Panc1 (cell line): Measurements from ENCODE around the gene OGFOD2. TPM values are rescaled to one million over a fixed set of nuclear protein-coding genes. Genes with fewer than 3 reads are reported as not detected.

Experiments used
- ATAC-seq: fragments of 200-7000 bp; cut with Tn5 transposase; 2 replicates; pipeline ENCODE4 v1.9.1; 2020; ENCODE audit warnings: mild to moderate bottlenecking, moderate library complexity
- BruUV-seq: library from RNA; stranded (reverse); fragments of 400-500 nt; replicated peaks from 2 replicates; lab custom pipeline; 2021; lab: Mats Ljungman, UMichigan
- CTCF ChIA-PET: fragments of 300-600 bp; sonication (Branson Sonifier 250); formaldehyde crosslinking; loops from one replicate; lab custom pipeline; 2022; ENCODE audit warnings: antibody characterized with exemption; lab: Charles Lee
- POLR2A ChIA-PET: fragments of 300-600 bp; sonication (Branson Sonifier 250); formaldehyde crosslinking; loops from one replicate; lab custom pipeline; 2022; ENCODE audit warnings: antibody characterized with exemption; lab: Charles Lee
- DNase-seq: peaks from one replicate; pipeline ENCODE4 v3.0.0-alpha.2; 2010; ENCODE audit warnings: low read depth, low spot score
- H3K27ac ChIP-seq: 2 replicates; pipeline ENCODE4 v1.5.1; 2011; ENCODE audit warnings: mild to moderate bottlenecking, low read length, inconsistent platforms
- H3K27me3 ChIP-seq: fragments of 200-500 bp; sonication (Bioruptor generic); 2 replicates; pipeline ENCODE4 v1.6.0; 2014; ENCODE audit warnings: low read length, inconsistent platforms; ENCODE audit not compliant: control insufficient read depth, insufficient read depth
- H3K36me3 ChIP-seq: fragments of 200-500 bp; sonication (Bioruptor generic); 2 replicates; pipeline ENCODE4 v1.5.1; 2014; ENCODE audit warnings: inconsistent platforms, mild to moderate bottlenecking, low read length, moderate library complexity; ENCODE audit not compliant: control insufficient read depth, insufficient read depth
- H3K4me1 ChIP-seq: 2 replicates; pipeline ENCODE4 v1.5.1; 2011; ENCODE audit warnings: inconsistent platforms, mild to moderate bottlenecking, low read length, moderate library complexity; ENCODE audit not compliant: control insufficient read depth, insufficient read depth
- H3K4me3 ChIP-seq, 2 experiments: 2 replicates each; pipeline ENCODE4 v1.5.1; 2011 to 2012; ENCODE audit warnings: low read depth in 2 of 2, low read length in 2 of 2, mild to moderate bottlenecking in 2 of 2, inconsistent platforms in 1 of 2, moderate library complexity in 1 of 2
- H3K9me3 ChIP-seq: fragments of 200-500 bp; sonication (Bioruptor generic); 2 replicates; pipeline ENCODE4 v1.5.1; 2014; ENCODE audit warnings: low read depth, mild to moderate bottlenecking, inconsistent platforms, low read length, moderate library complexity; ENCODE audit not compliant: control insufficient read depth, insufficient read depth
- CTCF ChIP-seq: fragments of 450-650 bp; IDR thresholded peaks from 2 replicates; pipeline ENCODE4 v1.5.1; 2017; ENCODE audit warnings: mild to moderate bottlenecking
- POLR2AphosphoS5 ChIP-seq: IDR thresholded peaks from 2 replicates; pipeline ENCODE4 v1.6.1; 2012; ENCODE audit warnings: mild to moderate bottlenecking, low read depth, low read length, moderate library complexity
- REST ChIP-seq, 2 experiments: IDR thresholded peaks; 2 replicates each; pipeline ENCODE4 v1.6.1; 2011 to 2012; ENCODE audit warnings: low read depth in 2 of 2, control low read depth in 1 of 2, low read length in 1 of 2, mild to moderate bottlenecking in 1 of 2, moderate library complexity in 1 of 2; ENCODE audit not compliant: insufficient read depth in 1 of 2
- SIN3A ChIP-seq: IDR thresholded peaks from 2 replicates; pipeline ENCODE4 v1.6.1; 2012; ENCODE audit warnings: low read depth, mild to moderate bottlenecking, low read length, moderate library complexity, borderline replicate concordance; ENCODE audit not compliant: insufficient read depth
- TCF7L2 ChIP-seq: IDR thresholded peaks from 2 replicates; pipeline ENCODE4 v1.6.1; 2011; ENCODE audit warnings: mild to moderate bottlenecking, low read depth, low read length, inconsistent platforms
- in situ Hi-C: cut with HindIII; loops from 2 replicates; pipeline ENCODE4 v1.10.0; 2016; ENCODE audit warnings: low sequenced_read_pairs, low pct_unique_long_range_greater_than_20kb
- intact Hi-C: fragments of 100-400 bp; cut with micrococcal nuclease; formaldehyde crosslinking; loops from one replicate; pipeline ENCODE4 v1.10.0; 2022; ENCODE audit not compliant: unreplicated experiment
- total RNA-seq: library from RNA; stranded (reverse); gene quantifications from one replicate; pipeline ENCODE4 v1.2.1, GENCODE V29; 2021; ENCODE audit not compliant: unreplicated experiment

OGFOD2 gene
- total RNA-seq, 1 experiment from 2014 or later = 32.0 TPM

DNA sequence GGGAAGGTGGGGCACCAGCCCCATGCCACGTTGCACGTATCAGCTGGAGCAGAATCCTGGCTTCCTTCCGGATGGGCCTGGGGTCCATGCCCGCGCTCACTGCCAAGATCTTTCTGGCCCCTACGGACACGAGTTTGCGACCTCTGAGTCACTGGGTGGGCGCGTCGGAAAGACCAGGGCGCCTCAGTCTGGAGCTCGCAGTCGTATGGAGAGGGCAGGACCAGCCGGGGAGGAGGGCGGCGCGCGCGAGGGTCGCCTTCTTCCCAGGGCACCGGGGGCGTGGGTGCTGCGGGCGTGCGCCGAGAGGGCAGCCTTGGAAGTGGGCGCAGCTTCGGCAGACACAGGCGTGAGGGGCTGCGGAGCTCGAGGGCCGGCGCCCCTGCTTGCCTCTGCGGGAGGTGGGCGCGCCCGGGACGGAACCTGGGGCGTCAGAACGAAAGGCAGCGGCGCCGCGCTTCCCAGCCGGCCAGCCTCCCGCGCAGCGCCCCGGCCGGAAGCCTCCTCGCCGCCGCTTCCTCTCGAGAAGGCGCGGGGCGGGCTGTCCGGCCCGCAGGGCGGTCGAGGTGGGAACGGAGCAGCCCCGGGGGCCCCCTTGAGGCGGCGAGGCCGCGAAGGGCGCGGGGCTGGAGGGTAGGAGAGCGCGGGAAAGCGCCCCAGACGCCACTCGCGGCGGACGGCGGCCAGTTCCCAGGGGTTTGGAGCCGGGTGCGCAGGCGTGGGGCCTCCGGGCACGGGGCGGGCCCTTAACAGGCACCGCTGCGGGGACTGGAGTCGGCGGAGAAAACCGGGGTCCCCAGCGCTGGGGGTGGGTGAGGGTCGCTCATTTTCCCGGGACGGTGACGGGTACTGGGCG lies 5.4 kb downstream of the OGFOD2 start, which contains the start of gene ARL6IP4:
ARL6IP4 (plus strand) TSS at position 499 of the 853 bp plus-strand sequence. CDS start 459 bp downstream, outside the sequence.
- in situ Hi-C loops = no loop called here
- no peak for DNase-seq
- intact Hi-C loops = loop anchor here (10.0 kb wide), 2 partner anchors 164 to 254 kb away; partner anchors contain the start of genes MPHOSPH9 and MTRFR
- H3K4me3 ChIP-seq = peak within 1 kb of the TSS; percentile 69 to 78
- no peaks in the 10 kb centered on the region for H3K27me3 ChIP-seq
- H3K36me3 ChIP-seq = peaks cover 1% of the 10 kb centered on the region; the same call in 1 of the 2 replicates
- H3K27ac ChIP-seq = peak within 1 kb of the TSS; percentile 92
- H3K4me1 ChIP-seq = peaks cover 51% of the 10 kb centered on the region
- CTCF ChIA-PET = interaction anchor here (0.6 kb wide), 1 partner anchor 120 kb away, joined by 3 read pairs; no protein-coding TSS in a partner anchor
- no peaks in the 10 kb centered on the region for H3K9me3 ChIP-seq
- POLR2A ChIA-PET = interaction anchor here (0.6 kb wide), 2 partner anchors 32 to 155 kb away, joined by 3 read pairs; no protein-coding TSS in a partner anchor
- BruUV-seq = no TSS peak
- TF ChIP-seq SIN3A = peak; percentile 69; the same call in 1 of the 2 replicates
- TF ChIP-seq POLR2AphosphoS5 = no peak; the same call in 1 of the 2 replicates
- no peak for TF ChIP-seq REST (IDR thresholded peaks at IDR 0.05; ENCODE audit: insufficient read depth in 1 of 2, low read depth in 2 of 2, low read length in 1 of 2)
- no peak for TF ChIP-seq CTCF
- no peak for TF ChIP-seq TCF7L2
- peak; percentile 71 for ATAC-seq

- TF ChIP-seq POLR2AphosphoS5 (no peak), TCF7L2 (no peak), REST (IDR thresholded peaks at IDR 0.05; ENCODE audit: insufficient read depth in 1 of 2, low read depth in 2 of 2, low read length in 1 of 2) (no peak), CTCF (no peak), SIN3A (no peak)
- peaks cover 47% of the 10 kb centered on the region for H3K4me1 ChIP-seq
- H3K36me3 ChIP-seq = no peaks in the 10 kb centered on the region; the same call in 1 of the 2 replicates
- DNase-seq (no peak), ATAC-seq (no peak)
- no TSS peak for BruUV-seq
- in situ Hi-C loops = no loop called here
- intact Hi-C loops = loop anchor here (10.0 kb wide), 2 partner anchors 164 to 254 kb away; partner anchors contain the start of genes MPHOSPH9 and MTRFR
- ChIA-PET POLR2A (interaction anchor here (0.6 kb wide), 1 partner anchor 155 kb away, joined by 3 read pairs; no protein-coding TSS in a partner anchor), CTCF (interaction anchor here (0.6 kb wide), 1 partner anchor 120 kb away, joined by 3 read pairs; no protein-coding TSS in a partner anchor)
- no peaks in the 10 kb centered on the region for H3K27me3 ChIP-seq
- peak overlapping the region; percentile 69 to 78 for H3K4me3 ChIP-seq
- peak overlapping the region; percentile 92 for H3K27ac ChIP-seq
- H3K9me3 ChIP-seq = no peaks in the 10 kb centered on the region
Observed at GRCh38 chr12:122981036-122981471, 6.0 kb downstream of the OGFOD2 start.
